Measurements from ENCODE around the gene COP1.

DNA sequence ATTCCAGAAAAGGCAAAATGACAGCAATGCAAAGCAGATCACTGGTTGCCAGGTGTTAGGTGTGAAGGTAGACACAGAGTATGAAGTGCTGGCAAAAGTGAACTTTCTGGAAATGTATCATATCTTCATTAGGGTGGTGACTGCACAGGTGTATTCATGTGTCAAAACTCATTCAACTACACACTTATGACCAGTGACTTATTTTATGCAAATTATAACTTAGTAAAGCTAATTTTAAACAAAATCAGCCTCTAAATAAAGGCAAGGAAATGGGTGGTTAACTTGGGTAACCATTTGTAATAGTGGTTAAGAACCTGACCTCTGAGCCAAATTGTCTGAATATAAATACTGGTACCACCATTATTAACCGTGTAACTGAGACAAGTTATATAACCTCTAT is 7.4 kb downstream of the COP1 start:
- TF ChIP-seq CTCF (IDR thresholded peaks at IDR 0.05; ENCODE audit: low read depth, low read length): no peak
- no peak for TF ChIP-seq MYC (IDR thresholded peaks at IDR 0.05; ENCODE audit: low read depth, low read length)
- TF ChIP-seq POLR2A (IDR thresholded peaks at IDR 0.05; ENCODE audit: extremely low read depth, insufficient read length): no peak
- TF ChIP-seq MAX (IDR thresholded peaks at IDR 0.05; ENCODE audit: low read depth, low read length): no peak

All from NB4 (cell line).